Measurements from ENCODE around the gene ISL2.
A peak's percentile ranks its signal among the peaks of the same experiment; 100 is the strongest.

ISL2 gene

GRCh38 chr15:76378691-76379090, 42.1 kb downstream of the ISL2 start:
- TF ChIP-seq ZNF70 (CRISPR knock-in tag; IDR thresholded peaks at IDR 0.05): no peak
- no peak for TF ChIP-seq PPARA (CRISPR knock-in tag; IDR thresholded peaks at IDR 0.05; ENCODE audit: borderline replicate concordance)
- no peak for TF ChIP-seq ZNF8 (CRISPR knock-in tag; IDR thresholded peaks at IDR 0.05)
- TF ChIP-seq CREB5 (CRISPR knock-in tag; IDR thresholded peaks at IDR 0.05; ENCODE audit: low read depth): no peak
- no peak for TF ChIP-seq ZNF565 (CRISPR knock-in tag; conservative IDR thresholded peaks at IDR 0.05; ENCODE audit: low read depth)
- TF ChIP-seq SNAI2 (CRISPR knock-in tag; IDR thresholded peaks at IDR 0.05): no peak
- ATAC-seq: no peak

- peak; percentile 63 for ATAC-seq
- TF ChIP-seq CREB5 (CRISPR knock-in tag; IDR thresholded peaks at IDR 0.05; ENCODE audit: low read depth) (no peak), PPARA (CRISPR knock-in tag; IDR thresholded peaks at IDR 0.05; ENCODE audit: borderline replicate concordance) (no peak), ESRRG (CRISPR knock-in tag; IDR thresholded peaks at IDR 0.05) (no peak), ARNTL (CRISPR knock-in tag; IDR thresholded peaks at IDR 0.05; ENCODE audit: borderline replicate concordance, low read depth) (no peak), TOX (CRISPR knock-in tag; IDR thresholded peaks at IDR 0.05; ENCODE audit: borderline replicate concordance) (0 out of 2 replicates have a peak, but pooled peaks have one; percentile 35), TCF4 (CRISPR knock-in tag; IDR thresholded peaks at IDR 0.05; ENCODE audit: borderline replicate concordance) (no peak), TSHZ2 (CRISPR knock-in tag; IDR thresholded peaks at IDR 0.05) (no peak)
Observed at GRCh38 chr15:76380249-76380648, 43.7 kb downstream of the ISL2 start.

GRCh38 chr15:76381366-76381765, 44.8 kb downstream of the ISL2 start:
- no peak for ATAC-seq
- no peak for TF ChIP-seq ZFP30 (CRISPR knock-in tag; IDR thresholded peaks at IDR 0.05)
- no peak for TF ChIP-seq TCF4 (CRISPR knock-in tag; IDR thresholded peaks at IDR 0.05; ENCODE audit: borderline replicate concordance)
- no peak for TF ChIP-seq ZC3H10 (CRISPR knock-in tag; IDR thresholded peaks at IDR 0.05)
- no peak for TF ChIP-seq ISL1 (CRISPR knock-in tag; IDR thresholded peaks at IDR 0.05)
- TF ChIP-seq SNAI2 (CRISPR knock-in tag; IDR thresholded peaks at IDR 0.05): no peak
- TF ChIP-seq CSRNP3 (CRISPR knock-in tag; IDR thresholded peaks at IDR 0.05): no peak
- TF ChIP-seq TSHZ2 (CRISPR knock-in tag; IDR thresholded peaks at IDR 0.05): no peak
- no peak for TF ChIP-seq POU6F1 (CRISPR knock-in tag; IDR thresholded peaks at IDR 0.05; ENCODE audit: borderline replicate concordance, low read depth)
- TF ChIP-seq ZNF8 (CRISPR knock-in tag; IDR thresholded peaks at IDR 0.05): no peak
- TF ChIP-seq PPARA (CRISPR knock-in tag; IDR thresholded peaks at IDR 0.05; ENCODE audit: borderline replicate concordance): no peak
- TF ChIP-seq TOX (CRISPR knock-in tag; IDR thresholded peaks at IDR 0.05; ENCODE audit: borderline replicate concordance): no peak
- TF ChIP-seq PATZ1 (CRISPR knock-in tag; IDR thresholded peaks at IDR 0.05; ENCODE audit: borderline replicate concordance): no peak
- TF ChIP-seq BACH2 (CRISPR knock-in tag; IDR thresholded peaks at IDR 0.05; ENCODE audit: borderline replicate concordance): no peak
- no peak for TF ChIP-seq ARNTL (CRISPR knock-in tag; IDR thresholded peaks at IDR 0.05; ENCODE audit: borderline replicate concordance, low read depth)
- TF ChIP-seq CSDC2 (CRISPR knock-in tag; IDR thresholded peaks at IDR 0.05): no peak
